Tibial artery (tissue), 4 donors: ENCODE results near the gene TMEM45A.

Experiments used
- DNase-seq, 2 donors: peaks; one replicate each; pipeline ENCODE4 v3.0.0-alpha.2; 2019
- H3K27ac ChIP-seq, 2 donors: fragments of 200-600 bp; sonication (generic) in 1 of 2; 1 replicate in 1 of 2; 2 replicates in 1 of 2; pipeline ENCODE4 v1.5.1; 2018 to 2019; ENCODE audit warnings: mild to moderate bottlenecking in 1 of 2
- H3K27me3 ChIP-seq, 2 donors: fragments of 200-600 bp; sonication (generic) in 1 of 2; one replicate each; pipeline versions ENCODE4 v1.5.1 to v1.6.0; 2016 to 2019
- H3K36me3 ChIP-seq, 3 donors: fragments of 200-600 bp; sonication (generic) in 2 of 3; one replicate each; pipeline ENCODE4 v1.5.1; 2016 to 2019; ENCODE audit warnings: mild to moderate bottlenecking in 2 of 3
- H3K4me1 ChIP-seq, 4 donors: fragments of 200-600 bp; sonication (generic) in 2 of 4; 1 replicate in 3 of 4; 2 replicates in 1 of 4; pipeline ENCODE4 v1.5.1; 2016 to 2019
- H3K4me3 ChIP-seq, 2 donors: fragments of 200-600 bp; sonication (generic) in 1 of 2; 1 replicate in 1 of 2; 2 replicates in 1 of 2; pipeline ENCODE4 v1.5.1; 2018 to 2019; ENCODE audit warnings: mild to moderate bottlenecking in 2 of 2
- H3K9me3 ChIP-seq, 3 donors: fragments of 200-600 bp; sonication (generic) in 1 of 3; one replicate each; pipeline ENCODE4 v1.5.1; 2016 to 2019
- intact Hi-C: fragments of 100-400 bp; cut with DNase I; formaldehyde crosslinking; loops from one replicate; pipeline ENCODE4 v1.15.0; 2023; ENCODE audit warnings: low total_unique reads
- TF ChIP-seq, protein P1 (sequence below), 2 experiments: fragments of 200-600 bp in 1 of 2; fragments of 450-650 bp in 1 of 2; IDR thresholded peaks; one replicate each; pipeline ENCODE4 v1.5.1; 2017 to 2019; ENCODE audit warnings: antibody characterized with exemption in 2 of 2, mild to moderate bottlenecking in 1 of 2, moderate library complexity in 1 of 2

TMEM45A gene

DNA sequence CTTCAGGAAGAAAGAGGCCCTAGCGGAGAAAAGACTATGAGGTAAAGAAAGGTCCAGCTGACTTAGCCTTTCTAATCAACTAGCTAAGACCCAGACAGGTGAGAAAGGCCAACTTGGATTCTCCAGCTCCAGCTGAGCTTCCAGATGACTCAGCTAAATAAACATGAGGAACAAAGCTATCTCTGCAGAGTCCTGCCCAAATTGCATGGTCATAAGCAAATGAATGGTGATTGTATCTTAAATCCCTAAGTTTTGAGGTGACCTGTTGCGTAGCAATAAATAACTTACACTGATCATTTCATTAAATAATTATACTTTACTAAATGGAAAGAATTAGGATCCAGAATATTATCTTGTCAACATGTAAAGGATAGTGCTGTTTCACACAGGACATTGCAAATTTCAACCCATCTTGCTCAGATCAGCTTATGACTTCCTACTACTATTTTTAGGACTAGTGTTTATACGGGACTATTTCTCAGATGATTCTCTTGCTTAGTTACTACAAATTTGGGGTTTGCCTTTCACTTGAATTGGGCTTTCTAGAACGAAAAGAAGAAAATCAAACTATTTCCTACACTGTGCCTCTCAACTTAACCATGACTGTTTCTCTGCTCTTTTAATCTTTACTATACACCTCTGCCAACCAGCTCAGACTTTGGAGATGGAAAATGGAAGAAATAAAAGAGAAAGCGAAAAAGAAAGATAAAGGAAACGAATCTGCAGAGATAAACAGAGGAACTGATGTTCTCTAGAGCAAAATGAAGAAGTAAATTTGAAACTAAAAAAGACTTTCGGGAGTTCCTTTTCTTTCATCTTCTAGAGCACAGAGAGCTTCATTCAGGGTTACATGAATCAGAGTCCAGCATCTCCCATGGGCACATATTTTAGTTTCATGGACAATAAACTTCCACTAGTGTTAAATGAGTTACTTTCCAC lies 110.4 kb downstream of the TMEM45A start:
- Histone ChIP-seq H3K4me1 (peaks cover 0 to 4% (median 0%) of the 10 kb centered on the region in 4 donors), H3K9me3 (no peaks in the 10 kb centered on the region), H3K27me3 (no peaks in the 10 kb centered on the region), H3K27ac (no peak overlapping the region), H3K4me3 (no peak overlapping the region), H3K36me3 (no peaks in the 10 kb centered on the region)
- TF ChIP-seq, protein P1, sequence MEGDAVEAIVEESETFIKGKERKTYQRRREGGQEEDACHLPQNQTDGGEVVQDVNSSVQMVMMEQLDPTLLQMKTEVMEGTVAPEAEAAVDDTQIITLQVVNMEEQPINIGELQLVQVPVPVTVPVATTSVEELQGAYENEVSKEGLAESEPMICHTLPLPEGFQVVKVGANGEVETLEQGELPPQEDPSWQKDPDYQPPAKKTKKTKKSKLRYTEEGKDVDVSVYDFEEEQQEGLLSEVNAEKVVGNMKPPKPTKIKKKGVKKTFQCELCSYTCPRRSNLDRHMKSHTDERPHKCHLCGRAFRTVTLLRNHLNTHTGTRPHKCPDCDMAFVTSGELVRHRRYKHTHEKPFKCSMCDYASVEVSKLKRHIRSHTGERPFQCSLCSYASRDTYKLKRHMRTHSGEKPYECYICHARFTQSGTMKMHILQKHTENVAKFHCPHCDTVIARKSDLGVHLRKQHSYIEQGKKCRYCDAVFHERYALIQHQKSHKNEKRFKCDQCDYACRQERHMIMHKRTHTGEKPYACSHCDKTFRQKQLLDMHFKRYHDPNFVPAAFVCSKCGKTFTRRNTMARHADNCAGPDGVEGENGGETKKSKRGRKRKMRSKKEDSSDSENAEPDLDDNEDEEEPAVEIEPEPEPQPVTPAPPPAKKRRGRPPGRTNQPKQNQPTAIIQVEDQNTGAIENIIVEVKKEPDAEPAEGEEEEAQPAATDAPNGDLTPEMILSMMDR (IDR thresholded peaks at IDR 0.05): no peak
- no peak for DNase-seq
- intact Hi-C loops: no loop called here

DNA sequence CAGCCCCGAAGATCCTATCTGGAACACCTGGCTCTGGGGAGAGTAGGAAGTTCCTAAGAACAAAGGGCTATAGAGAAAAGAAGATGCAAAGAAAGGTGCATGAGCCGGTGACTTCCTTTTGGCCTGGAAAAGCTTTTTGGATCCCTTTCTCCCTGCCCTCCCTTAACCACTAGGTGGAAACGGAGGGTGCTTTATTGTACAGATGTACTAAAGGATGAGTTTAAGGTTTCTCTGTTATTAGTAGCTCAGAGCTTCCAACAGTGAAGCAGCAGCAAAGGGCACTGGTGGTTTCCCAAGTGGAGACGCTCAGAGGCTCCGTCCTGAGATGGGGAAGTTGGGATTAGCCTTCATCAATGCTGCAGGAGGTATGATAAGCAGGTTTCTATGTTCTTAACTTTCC lies 111.0 kb downstream of the TMEM45A start:
- H3K27ac ChIP-seq: no peak overlapping the region
- H3K9me3 ChIP-seq: no peaks in the 10 kb centered on the region
- intact Hi-C loops: no loop called here
- TF ChIP-seq, protein P1 (IDR thresholded peaks at IDR 0.05): no peak
- no peaks in the 10 kb centered on the region for H3K36me3 ChIP-seq
- H3K4me1 ChIP-seq: peaks cover 0 to 4% (median 0%) of the 10 kb centered on the region in 4 donors
- DNase-seq: no peak
- H3K27me3 ChIP-seq: no peaks in the 10 kb centered on the region
- no peak overlapping the region for H3K4me3 ChIP-seq

GRCh38 chr3:100605358-100605757 lies 112.9 kb downstream of the TMEM45A start:
- no peaks in the 10 kb centered on the region for H3K36me3 ChIP-seq
- H3K27ac ChIP-seq: no peak overlapping the region
- H3K4me3 ChIP-seq: no peak overlapping the region
- H3K27me3 ChIP-seq: peaks cover 0 to 5% of the 10 kb centered on the region in 2 donors
- peaks cover 0 to 4% (median 0%) of the 10 kb centered on the region in 4 donors for H3K4me1 ChIP-seq
- intact Hi-C loops: no loop called here
- no peaks in the 10 kb centered on the region for H3K9me3 ChIP-seq
- TF ChIP-seq, protein P1 (IDR thresholded peaks at IDR 0.05): no peak
- no peak for DNase-seq

GRCh38 chr3:100606894-100607512 lies 114.6 kb downstream of the TMEM45A start:
- no peaks in the 10 kb centered on the region for H3K9me3 ChIP-seq
- H3K36me3 ChIP-seq: no peaks in the 10 kb centered on the region
- DNase-seq: no peak
- no peak overlapping the region for H3K27ac ChIP-seq
- H3K4me1 ChIP-seq: peaks cover 0 to 4% (median 0%) of the 10 kb centered on the region in 4 donors
- no peak overlapping the region for H3K4me3 ChIP-seq
- TF ChIP-seq, protein P1 (IDR thresholded peaks at IDR 0.05): no peak
- intact Hi-C loops: no loop called here
- peaks cover 0 to 5% of the 10 kb centered on the region in 2 donors for H3K27me3 ChIP-seq

DNA sequence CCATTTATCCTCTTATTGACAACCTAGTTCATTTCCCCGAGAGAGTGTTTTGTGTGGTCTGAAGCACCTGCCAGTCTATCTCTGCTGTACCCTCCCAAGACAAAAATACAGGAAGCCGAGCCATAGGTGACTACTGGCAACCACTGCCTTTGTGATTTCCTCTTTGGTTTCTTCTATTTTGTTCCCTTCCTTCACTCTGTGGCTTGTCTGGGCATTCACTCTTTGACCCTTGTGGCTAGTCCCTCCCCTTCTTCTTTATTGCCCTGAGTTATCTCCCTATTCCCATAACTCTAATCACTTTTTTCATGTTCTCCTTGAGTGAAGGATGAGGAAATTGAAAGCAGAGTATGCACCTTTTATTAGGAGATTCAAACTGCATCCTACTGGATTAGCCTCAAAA lies 116.9 kb downstream of the TMEM45A start, which contains the start of gene ADGRG7:
ADGRG7 (plus strand) TSS at position 297 of the 400 bp plus-strand sequence. CDS start 256 bp downstream, outside the sequence.
- intact Hi-C loops: no loop called here
- TF ChIP-seq, protein P1 (IDR thresholded peaks at IDR 0.05): no peak
- H3K9me3 ChIP-seq: no peaks in the 10 kb centered on the region
- no peaks in the 10 kb centered on the region for H3K4me1 ChIP-seq
- no peak within 1 kb of the TSS for H3K27ac ChIP-seq
- no peak within 1 kb of the TSS for H3K4me3 ChIP-seq
- H3K27me3 ChIP-seq: peaks cover 0 to 5% of the 10 kb centered on the region in 2 donors
- DNase-seq: no peak
- H3K36me3 ChIP-seq: no peaks in the 10 kb centered on the region
